ENCODE data around the gene VAV2. TPM values are rescaled to one million over a fixed set of nuclear protein-coding genes. Genes with fewer than 3 reads are reported as not detected.
"Not testable (repeated sequence)": the region's sequence is repeated elsewhere in the genome, so short reads cannot be mapped to it uniquely, and the experiment has no call there.

The VAV2 gene
- total RNA-seq, 1 donor from 2014 or later: 24.4 TPM

DNA sequence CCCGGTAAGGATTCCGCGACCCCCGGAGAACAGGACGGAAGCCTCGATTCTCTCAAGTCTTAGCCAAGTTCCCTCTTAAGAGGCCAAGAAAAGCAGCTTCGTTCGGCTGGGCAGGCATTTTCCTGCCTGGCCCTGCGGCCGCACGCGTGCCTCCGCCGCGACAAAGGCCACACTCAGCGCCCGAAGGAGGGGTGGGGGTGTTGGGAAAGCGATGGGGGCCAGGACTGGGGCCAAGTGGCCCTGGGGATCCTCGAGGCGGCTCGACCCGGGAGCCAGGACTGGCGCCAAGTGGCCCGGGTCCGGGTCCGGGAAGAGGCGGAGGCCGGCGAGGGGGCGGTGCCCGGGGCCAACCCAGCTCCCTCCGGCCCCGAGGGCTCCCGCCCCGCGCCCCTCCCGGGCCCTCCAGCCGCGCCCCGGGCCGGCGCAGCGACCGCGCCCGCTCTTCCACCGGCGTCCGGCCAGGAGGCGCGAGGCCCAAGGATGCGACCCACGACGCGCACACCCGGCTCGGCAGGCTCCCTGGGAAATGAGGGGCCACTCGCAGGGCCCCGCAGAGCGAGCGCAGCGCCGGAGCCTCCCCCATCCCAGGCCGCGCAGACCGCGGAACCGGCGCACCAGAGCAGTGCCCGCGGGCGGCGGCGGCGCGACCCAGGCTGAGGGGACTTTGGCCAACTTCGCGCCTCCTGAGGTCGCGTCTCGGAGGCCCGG lies 756 bp downstream of the VAV2 start:
- Mint-ChIP-seq H3K9me3 (ENCODE audit: unreplicated experiment) (no peaks in the 10 kb centered on the region), H3K4me3 (ENCODE audit: unreplicated experiment) (peak overlapping the region; percentile 79), H3K36me3 (ENCODE audit: unreplicated experiment) (no peaks in the 10 kb centered on the region), H3K27ac (ENCODE audit: unreplicated experiment) (peak overlapping the region; percentile 90), H3K4me1 (ENCODE audit: unreplicated experiment) (peaks cover 31% of the 10 kb centered on the region), H3K27me3 (ENCODE audit: unreplicated experiment) (no peaks in the 10 kb centered on the region)
- DNase-seq (ENCODE audit: extremely low spot score, unreplicated experiment): no peak
- TF ChIP-seq, protein P1, sequence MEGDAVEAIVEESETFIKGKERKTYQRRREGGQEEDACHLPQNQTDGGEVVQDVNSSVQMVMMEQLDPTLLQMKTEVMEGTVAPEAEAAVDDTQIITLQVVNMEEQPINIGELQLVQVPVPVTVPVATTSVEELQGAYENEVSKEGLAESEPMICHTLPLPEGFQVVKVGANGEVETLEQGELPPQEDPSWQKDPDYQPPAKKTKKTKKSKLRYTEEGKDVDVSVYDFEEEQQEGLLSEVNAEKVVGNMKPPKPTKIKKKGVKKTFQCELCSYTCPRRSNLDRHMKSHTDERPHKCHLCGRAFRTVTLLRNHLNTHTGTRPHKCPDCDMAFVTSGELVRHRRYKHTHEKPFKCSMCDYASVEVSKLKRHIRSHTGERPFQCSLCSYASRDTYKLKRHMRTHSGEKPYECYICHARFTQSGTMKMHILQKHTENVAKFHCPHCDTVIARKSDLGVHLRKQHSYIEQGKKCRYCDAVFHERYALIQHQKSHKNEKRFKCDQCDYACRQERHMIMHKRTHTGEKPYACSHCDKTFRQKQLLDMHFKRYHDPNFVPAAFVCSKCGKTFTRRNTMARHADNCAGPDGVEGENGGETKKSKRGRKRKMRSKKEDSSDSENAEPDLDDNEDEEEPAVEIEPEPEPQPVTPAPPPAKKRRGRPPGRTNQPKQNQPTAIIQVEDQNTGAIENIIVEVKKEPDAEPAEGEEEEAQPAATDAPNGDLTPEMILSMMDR (IDR thresholded peaks at IDR 0.05): no peak

DNA sequence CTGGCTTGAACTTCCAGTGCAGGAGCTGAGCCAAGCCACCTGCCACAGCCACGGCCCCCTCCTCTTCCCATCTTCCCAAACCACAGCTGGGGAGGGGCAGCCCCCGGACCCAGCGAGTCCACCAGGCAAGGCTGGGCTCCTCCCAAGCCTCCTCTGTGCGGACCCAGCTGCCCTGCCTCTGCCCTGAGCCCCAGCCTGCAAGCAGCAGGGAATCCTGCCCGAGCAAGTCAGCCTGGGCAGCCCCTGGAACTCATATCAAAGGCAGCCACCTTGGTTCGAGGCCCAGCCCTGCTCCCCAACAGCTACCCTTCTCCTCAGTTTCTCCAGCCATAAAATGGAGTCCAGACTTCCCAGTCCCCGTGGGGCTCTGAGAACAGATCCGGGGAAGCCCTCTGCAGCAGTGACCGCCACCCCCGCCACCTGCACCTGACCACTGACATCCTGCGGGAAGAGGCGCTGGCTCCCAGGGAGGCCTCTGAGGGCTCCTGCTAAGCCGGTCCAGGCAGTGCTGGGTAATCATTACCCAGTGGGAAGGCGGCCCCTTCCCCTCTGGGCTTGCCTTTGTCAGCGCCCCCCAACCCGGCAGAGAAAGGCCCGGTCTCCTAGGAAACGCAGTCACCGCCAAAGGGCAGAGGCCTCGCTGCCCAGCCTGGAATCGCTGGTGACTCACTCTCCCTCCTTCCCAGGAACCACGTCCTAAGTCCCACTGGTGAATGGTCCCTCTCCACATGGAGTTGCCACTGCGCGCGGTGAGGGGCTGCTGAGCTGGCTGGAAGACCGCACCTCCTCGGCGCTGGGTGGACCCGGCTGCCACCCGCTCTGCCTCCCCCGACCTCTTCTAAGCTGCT lies 1.5 kb downstream of the VAV2 start:
- TF ChIP-seq, protein P1 (IDR thresholded peaks at IDR 0.05): no peak
- H3K9me3 Mint-ChIP-seq (ENCODE audit: unreplicated experiment): no peaks in the 10 kb centered on the region

DNA sequence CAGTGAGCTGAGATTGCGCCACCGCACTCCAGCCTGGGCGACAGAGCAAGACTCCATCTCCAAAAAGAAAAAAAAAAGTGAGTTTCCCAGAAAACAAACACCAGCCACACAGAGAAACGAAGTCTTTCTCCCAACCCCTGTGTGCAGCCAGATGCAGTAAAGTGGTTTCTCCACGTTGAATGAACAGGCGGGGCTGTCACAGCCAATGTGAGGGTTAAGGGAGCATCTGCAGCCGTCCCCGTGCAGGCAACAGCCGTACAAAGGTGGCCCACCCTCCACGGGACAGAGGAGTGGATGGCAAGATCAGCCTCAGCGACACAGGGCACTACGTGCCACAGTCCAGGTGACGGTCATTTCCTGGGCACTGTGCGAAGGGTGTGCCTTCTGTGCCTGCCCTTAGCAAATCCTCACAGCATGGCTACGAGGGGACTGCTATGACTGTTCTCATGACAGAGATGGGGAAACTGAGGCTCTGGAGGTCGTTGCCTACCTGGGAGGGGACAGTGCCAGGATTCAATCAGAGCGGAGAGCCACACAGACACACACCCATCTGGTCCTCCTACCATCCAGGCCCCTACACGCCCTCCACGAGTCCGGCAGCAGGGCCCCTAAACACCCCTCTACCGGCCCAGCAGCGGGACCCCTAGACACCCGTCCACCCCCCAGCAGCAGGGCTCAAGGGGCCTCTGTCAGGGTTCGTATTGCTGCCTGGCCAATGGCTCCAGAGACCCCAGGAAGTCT lies 2.3 kb downstream of the VAV2 start:
- Mint-ChIP-seq H3K9me3 (ENCODE audit: unreplicated experiment) (no peaks in the 10 kb centered on the region), H3K27ac (ENCODE audit: unreplicated experiment) (peak overlapping the region; percentile 10), H3K27me3 (ENCODE audit: unreplicated experiment) (no peaks in the 10 kb centered on the region), H3K4me3 (ENCODE audit: unreplicated experiment) (peak overlapping the region; percentile 79), H3K4me1 (ENCODE audit: unreplicated experiment) (peaks cover 31% of the 10 kb centered on the region), H3K36me3 (ENCODE audit: unreplicated experiment) (no peaks in the 10 kb centered on the region)
- DNase-seq (ENCODE audit: extremely low spot score, unreplicated experiment): no peak
- TF ChIP-seq, protein P1 (IDR thresholded peaks at IDR 0.05): no peak

More for the DNA sequence above, 1.5 kb downstream of the VAV2 start:
- Mint-ChIP-seq H3K4me1 (ENCODE audit: unreplicated experiment) (peaks cover 31% of the 10 kb centered on the region), H3K36me3 (ENCODE audit: unreplicated experiment) (no peaks in the 10 kb centered on the region), H3K4me3 (ENCODE audit: unreplicated experiment) (peak overlapping the region; percentile 79), H3K27me3 (ENCODE audit: unreplicated experiment) (no peaks in the 10 kb centered on the region), H3K27ac (ENCODE audit: unreplicated experiment) (peak overlapping the region; percentile 90)
- DNase-seq (ENCODE audit: extremely low spot score, unreplicated experiment): peak; percentile 87

DNA sequence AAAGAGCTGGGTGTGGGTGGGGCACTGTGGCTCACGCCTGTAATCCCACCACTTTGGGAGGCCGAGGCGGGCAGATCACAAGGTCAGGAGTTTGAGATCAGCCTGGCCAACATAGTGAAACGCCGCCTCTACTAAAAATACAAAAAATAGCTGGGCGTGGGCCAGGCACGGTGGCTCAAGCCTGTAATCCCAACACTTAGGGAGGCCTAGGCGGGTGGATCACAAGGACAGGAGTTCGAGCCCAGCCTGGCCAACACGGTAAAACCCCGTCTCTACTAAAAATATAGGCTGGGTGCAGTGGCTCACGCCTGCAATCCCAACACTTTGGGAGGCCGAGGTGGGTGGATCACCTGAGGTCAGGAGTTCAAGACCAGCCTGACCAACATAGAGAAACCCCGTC lies 3.4 kb downstream of the VAV2 start:
- H3K4me3 Mint-ChIP-seq (ENCODE audit: unreplicated experiment); H3K27me3 Mint-ChIP-seq (ENCODE audit: unreplicated experiment); H3K36me3 Mint-ChIP-seq (ENCODE audit: unreplicated experiment); DNase-seq (ENCODE audit: extremely low spot score, unreplicated experiment); H3K27ac Mint-ChIP-seq (ENCODE audit: unreplicated experiment); H3K9me3 Mint-ChIP-seq (ENCODE audit: unreplicated experiment): not testable (repeated sequence)
- peaks cover 24% of the 10 kb centered on the region for H3K4me1 Mint-ChIP-seq (ENCODE audit: unreplicated experiment)

DNA sequence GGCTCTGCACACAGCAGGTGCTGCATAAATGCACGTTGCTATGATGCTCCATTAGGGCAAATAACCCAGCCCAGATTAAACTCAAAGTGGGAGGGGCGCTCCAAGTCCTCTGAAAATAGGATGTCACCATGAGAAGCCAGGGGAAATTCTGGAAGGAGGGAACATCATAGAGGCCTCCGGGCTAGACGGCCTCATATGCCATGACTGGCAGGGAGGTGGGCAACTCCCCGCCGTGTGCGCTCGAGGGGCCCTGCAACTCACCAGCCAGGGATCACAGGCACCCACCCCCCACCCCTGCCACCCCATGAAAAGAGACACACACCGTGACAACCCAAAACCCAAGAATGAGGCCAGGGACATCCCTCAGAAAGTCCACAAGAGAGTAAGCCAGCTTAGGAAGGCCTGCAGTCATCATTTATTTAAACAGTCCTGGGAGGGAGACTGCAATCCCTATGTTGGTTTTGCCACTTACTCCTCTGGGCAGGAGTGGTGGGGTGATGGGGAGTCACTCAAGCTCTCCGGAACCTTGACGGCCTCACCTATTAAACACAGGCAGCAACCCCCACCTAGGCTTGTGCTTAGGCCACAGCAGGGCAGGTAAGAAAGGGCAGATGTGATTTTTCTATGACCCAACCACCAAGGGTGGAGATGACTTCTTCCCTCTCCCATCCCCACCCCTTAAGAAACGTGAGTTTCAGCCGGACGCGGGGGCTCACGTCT lies 4.0 kb downstream of the VAV2 start:
- Mint-ChIP-seq H3K4me1 (ENCODE audit: unreplicated experiment) (peaks cover 25% of the 10 kb centered on the region), H3K9me3 (ENCODE audit: unreplicated experiment) (no peaks in the 10 kb centered on the region), H3K4me3 (ENCODE audit: unreplicated experiment) (no peak overlapping the region), H3K27ac (ENCODE audit: unreplicated experiment) (no peak overlapping the region), H3K27me3 (ENCODE audit: unreplicated experiment) (no peaks in the 10 kb centered on the region), H3K36me3 (ENCODE audit: unreplicated experiment) (no peaks in the 10 kb centered on the region)
- DNase-seq (ENCODE audit: extremely low spot score, unreplicated experiment): no peak
- TF ChIP-seq, protein P1 (IDR thresholded peaks at IDR 0.05): no peak
